DOHH2 (cell line): ENCODE results near the gene HK3.

Experiments
- H3F3A ChIP-seq: fragments of 200-600 bp; sonication (generic), shearing (Covaris generic); 2 replicates; pipeline ENCODE4 v1.6.0; 2016; ENCODE audit warnings: antibody characterized with exemption, mild to moderate bottlenecking; ENCODE audit not compliant: control insufficient read depth, insufficient read depth
- H3K27ac ChIP-seq: fragments of 200-600 bp; sonication (generic); 2 replicates; pipeline ENCODE4 v1.5.1; 2014; ENCODE audit warnings: low read depth, mild to moderate bottlenecking, low read length, moderate library complexity
- H3K27me3 ChIP-seq: fragments of 200-600 bp; sonication (generic); 2 replicates; pipeline ENCODE4 v1.6.1; 2014; ENCODE audit warnings: mild to moderate bottlenecking, low read length, mixed read lengths; ENCODE audit not compliant: control insufficient read depth
- H3K36me3 ChIP-seq: fragments of 200-600 bp; sonication (generic); 2 replicates; pipeline ENCODE4 v1.6.1; 2014; ENCODE audit warnings: mild to moderate bottlenecking, low read length, moderate library complexity, mixed read lengths; ENCODE audit not compliant: control insufficient read depth
- H3K4me1 ChIP-seq: fragments of 200-600 bp; sonication (generic); 2 replicates; pipeline ENCODE4 v1.6.1; 2014; ENCODE audit warnings: mild to moderate bottlenecking, low read length, mixed read lengths; ENCODE audit not compliant: control insufficient read depth
- H3K4me2 ChIP-seq: fragments of 200-600 bp; sonication (generic); 2 replicates; pipeline ENCODE4 v1.6.0; 2014; ENCODE audit warnings: mild to moderate bottlenecking, low read length, moderate library complexity
- H3K4me3 ChIP-seq: fragments of 200-600 bp; sonication (generic); 2 replicates; pipeline ENCODE4 v1.5.1; 2014; ENCODE audit warnings: mild to moderate bottlenecking, low read length, mixed read lengths
- H3K79me2 ChIP-seq: fragments of 200-600 bp; sonication (generic); 2 replicates; pipeline ENCODE4 v1.6.1; 2014; ENCODE audit warnings: mild to moderate bottlenecking, low read length, mixed read lengths; ENCODE audit not compliant: control insufficient read depth
- H3K9me2 ChIP-seq: fragments of 200-600 bp; sonication (generic); replicated peaks from 2 replicates; pipeline ENCODE4 v1.6.1; 2014; ENCODE audit warnings: mild to moderate bottlenecking, low read length, mixed read lengths; ENCODE audit not compliant: control insufficient read depth
- H3K9me3 ChIP-seq: fragments of 200-600 bp; sonication (generic); 2 replicates; pipeline ENCODE4 v1.6.1; 2014; ENCODE audit warnings: antibody characterized with exemption, low read length, mixed read lengths; ENCODE audit not compliant: control insufficient read depth, insufficient read depth
- H4K20me1 ChIP-seq: fragments of 200-600 bp; sonication (generic); 2 replicates; pipeline ENCODE4 v1.6.0; 2014; ENCODE audit warnings: low read depth, mild to moderate bottlenecking, antibody characterized with exemption, low read length, moderate library complexity; ENCODE audit not compliant: control insufficient read depth, insufficient read depth
- EZH2phosphoT487 ChIP-seq: fragments of 200-600 bp; sonication (generic); IDR thresholded peaks from 2 replicates; pipeline ENCODE4 v1.6.1; 2017; ENCODE audit warnings: borderline replicate concordance, mild to moderate bottlenecking, antibody characterized with exemption, low read length, moderate library complexity, mixed read lengths
- TF ChIP-seq, protein P1 (sequence below): fragments of 200-600 bp; sonication (generic); IDR thresholded peaks from one replicate; pipeline ENCODE4 v1.5.1; 2014; ENCODE audit warnings: antibody characterized with exemption, mild to moderate bottlenecking, low read depth, low read length; ENCODE audit not compliant: poor library complexity, severe bottlenecking

HK3 gene

GRCh38 chr5:176869501-176870109, 29.5 kb downstream of the HK3 start:
- H3K4me3 ChIP-seq, result no peak overlapping the region
- H3K4me1 ChIP-seq, result no peaks in the 10 kb centered on the region
- no peaks in the 10 kb centered on the region for H3K79me2 ChIP-seq
- H3F3A ChIP-seq, result no peaks in the 10 kb centered on the region
- no peak overlapping the region for H3K4me2 ChIP-seq
- no peak overlapping the region for H3K27ac ChIP-seq
- H3K36me3 ChIP-seq, result no peaks in the 10 kb centered on the region
- TF ChIP-seq, protein P1, sequence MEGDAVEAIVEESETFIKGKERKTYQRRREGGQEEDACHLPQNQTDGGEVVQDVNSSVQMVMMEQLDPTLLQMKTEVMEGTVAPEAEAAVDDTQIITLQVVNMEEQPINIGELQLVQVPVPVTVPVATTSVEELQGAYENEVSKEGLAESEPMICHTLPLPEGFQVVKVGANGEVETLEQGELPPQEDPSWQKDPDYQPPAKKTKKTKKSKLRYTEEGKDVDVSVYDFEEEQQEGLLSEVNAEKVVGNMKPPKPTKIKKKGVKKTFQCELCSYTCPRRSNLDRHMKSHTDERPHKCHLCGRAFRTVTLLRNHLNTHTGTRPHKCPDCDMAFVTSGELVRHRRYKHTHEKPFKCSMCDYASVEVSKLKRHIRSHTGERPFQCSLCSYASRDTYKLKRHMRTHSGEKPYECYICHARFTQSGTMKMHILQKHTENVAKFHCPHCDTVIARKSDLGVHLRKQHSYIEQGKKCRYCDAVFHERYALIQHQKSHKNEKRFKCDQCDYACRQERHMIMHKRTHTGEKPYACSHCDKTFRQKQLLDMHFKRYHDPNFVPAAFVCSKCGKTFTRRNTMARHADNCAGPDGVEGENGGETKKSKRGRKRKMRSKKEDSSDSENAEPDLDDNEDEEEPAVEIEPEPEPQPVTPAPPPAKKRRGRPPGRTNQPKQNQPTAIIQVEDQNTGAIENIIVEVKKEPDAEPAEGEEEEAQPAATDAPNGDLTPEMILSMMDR, result no peak
- TF ChIP-seq EZH2phosphoT487, result no peak
- H4K20me1 ChIP-seq, result no peaks in the 10 kb centered on the region
- H3K9me2 ChIP-seq, result no peaks in the 10 kb centered on the region
- peaks cover 7% of the 10 kb centered on the region for H3K27me3 ChIP-seq
- no peaks in the 10 kb centered on the region for H3K9me3 ChIP-seq

GRCh38 chr5:176868731-176869130, 30.4 kb downstream of the HK3 start:
- Histone ChIP-seq H3K27me3 (peaks cover 3% of the 10 kb centered on the region), H3K36me3 (no peaks in the 10 kb centered on the region), H3F3A (no peaks in the 10 kb centered on the region), H3K4me1 (no peaks in the 10 kb centered on the region), H4K20me1 (no peaks in the 10 kb centered on the region), H3K27ac (no peak overlapping the region), H3K4me2 (no peak overlapping the region), H3K9me2 (no peaks in the 10 kb centered on the region), H3K9me3 (no peaks in the 10 kb centered on the region), H3K4me3 (no peak overlapping the region), H3K79me2 (no peaks in the 10 kb centered on the region)
- TF ChIP-seq, protein P1, result no peak
- TF ChIP-seq EZH2phosphoT487, result no peak

- no peaks in the 10 kb centered on the region for H3K4me1 ChIP-seq
- H3K4me3 ChIP-seq, result no peak overlapping the region
- H3F3A ChIP-seq, result no peaks in the 10 kb centered on the region
- H3K9me2 ChIP-seq, result no peaks in the 10 kb centered on the region
- H3K4me2 ChIP-seq, result no peak overlapping the region
- H3K27me3 ChIP-seq, result peaks cover 4% of the 10 kb centered on the region
- no peaks in the 10 kb centered on the region for H3K9me3 ChIP-seq
- TF ChIP-seq, protein P1, result no peak
- TF ChIP-seq EZH2phosphoT487, result no peak
- no peaks in the 10 kb centered on the region for H4K20me1 ChIP-seq
- no peaks in the 10 kb centered on the region for H3K79me2 ChIP-seq
- H3K36me3 ChIP-seq, result no peaks in the 10 kb centered on the region
- no peak overlapping the region for H3K27ac ChIP-seq
Measured at GRCh38 chr5:176868126-176868525, 31.0 kb downstream of the HK3 start.
